ENCODE data around the gene ZKSCAN5.
A peak's percentile ranks its signal among the peaks of the same experiment; 100 is the strongest.
"Not testable (repeated sequence)": the region's sequence is repeated elsewhere in the genome, so short reads cannot be mapped to it uniquely, and the experiment has no call there.

The ZKSCAN5 gene

GRCh38 chr7:99579281-99579955 lies 75.0 kb downstream of the ZKSCAN5 start:
- Mint-ChIP-seq H3K4me3 (peak overlapping the region; percentile 81), H3K27ac (peak overlapping the region; percentile 52), H3K36me3 (ENCODE audit: low read depth) (no peaks in the 10 kb centered on the region), H3K27me3 (no peaks in the 10 kb centered on the region), H3K9me3 (no peaks in the 10 kb centered on the region), H3K4me1 (peaks cover 19% of the 10 kb centered on the region)
- no peak for DNase-seq
- ATAC-seq: no peak

GRCh38 chr7:99579956-99580777 lies 75.7 kb downstream of the ZKSCAN5 start:
- peak overlapping the region; percentile 72 for H3K27ac Mint-ChIP-seq
- ATAC-seq: peak; percentile 67
- H3K27me3 Mint-ChIP-seq: no peaks in the 10 kb centered on the region
- peak; percentile 67 for DNase-seq
- H3K4me3 Mint-ChIP-seq: peak overlapping the region; percentile 81
- H3K4me1 Mint-ChIP-seq: peaks cover 19% of the 10 kb centered on the region
- H3K9me3 Mint-ChIP-seq: no peaks in the 10 kb centered on the region
- H3K36me3 Mint-ChIP-seq (ENCODE audit: low read depth): no peaks in the 10 kb centered on the region

GRCh38 chr7:99580778-99581332 lies 76.4 kb downstream of the ZKSCAN5 start:
- H3K9me3 Mint-ChIP-seq; DNase-seq; H3K36me3 Mint-ChIP-seq (ENCODE audit: low read depth); ATAC-seq; H3K27me3 Mint-ChIP-seq: not testable (repeated sequence)
- peak overlapping the region; percentile 81 for H3K4me3 Mint-ChIP-seq
- H3K4me1 Mint-ChIP-seq: peaks cover 19% of the 10 kb centered on the region
- peak overlapping the region; percentile 72 for H3K27ac Mint-ChIP-seq

All from activated naive CD8-positive, alpha-beta T cell treated with anti-CD3 and anti-CD28 coated beads, Interleukin-2, amount 50 U/mL, for 24 hours (primary cell).